Activated naive CD8-positive, alpha-beta T cell treated with anti-CD3 and anti-CD28 coated beads for 36 hours (primary cell): Measurements from ENCODE around the gene BARX2. TPM values are rescaled to one million over a fixed set of nuclear protein-coding genes. Genes with fewer than 3 reads are reported as not detected.

ENCODE experiments used
- DNase-seq: peaks from one replicate; pipeline ENCODE4 v3.0.0; 2021
- H3K27ac Mint-ChIP-seq: one replicate; pipeline ENCODE4 v1.8.0; 2022; ENCODE audit warnings: mild to moderate bottlenecking, moderate library complexity, mixed read lengths
- H3K27me3 Mint-ChIP-seq: one replicate; pipeline ENCODE4 v1.8.0; 2022; ENCODE audit warnings: mild to moderate bottlenecking, mixed read lengths
- H3K36me3 Mint-ChIP-seq: one replicate; pipeline ENCODE4 v1.8.0; 2021; ENCODE audit warnings: mild to moderate bottlenecking, mixed read lengths
- H3K4me1 Mint-ChIP-seq: one replicate; pipeline ENCODE4 v1.8.0; 2021; ENCODE audit warnings: mixed read lengths
- H3K4me3 Mint-ChIP-seq: one replicate; pipeline ENCODE4 v1.8.0; 2022; ENCODE audit warnings: mild to moderate bottlenecking, moderate library complexity, mixed read lengths
- H3K9me3 Mint-ChIP-seq: one replicate; pipeline ENCODE4 v1.8.0; 2022; ENCODE audit warnings: mixed read lengths
- total RNA-seq, 2 experiments: library from RNA; stranded (reverse); gene quantifications; one replicate each; pipeline ENCODE4 v1.2.3, GENCODE V29; 2021

BARX2 gene
- total RNA-seq, 2 experiments from 2014 or later, result 0.12 TPM; not detected in 1

- DNase-seq, result peak; percentile 8
- Mint-ChIP-seq H3K9me3 (no peaks in the 10 kb centered on the region), H3K27me3 (peaks cover 23% of the 10 kb centered on the region), H3K36me3 (no peaks in the 10 kb centered on the region), H3K4me1 (peaks cover 3% of the 10 kb centered on the region), H3K4me3 (no peak overlapping the region), H3K27ac (no peak overlapping the region)
Measured at GRCh38 chr11:129408865-129409444, 33.3 kb downstream of the BARX2 start.

- H3K27me3 Mint-ChIP-seq, result peaks cover 23% of the 10 kb centered on the region
- H3K4me3 Mint-ChIP-seq, result no peak overlapping the region
- peaks cover 3% of the 10 kb centered on the region for H3K4me1 Mint-ChIP-seq
- no peaks in the 10 kb centered on the region for H3K9me3 Mint-ChIP-seq
- DNase-seq, result no peak
- no peak overlapping the region for H3K27ac Mint-ChIP-seq
- H3K36me3 Mint-ChIP-seq, result no peaks in the 10 kb centered on the region
Measured at GRCh38 chr11:129410395-129410960, 34.8 kb downstream of the BARX2 start.

- DNase-seq, result no peak
- no peaks in the 10 kb centered on the region for H3K36me3 Mint-ChIP-seq
- peaks cover 3% of the 10 kb centered on the region for H3K4me1 Mint-ChIP-seq
- no peak overlapping the region for H3K4me3 Mint-ChIP-seq
- no peaks in the 10 kb centered on the region for H3K9me3 Mint-ChIP-seq
- H3K27me3 Mint-ChIP-seq, result peaks cover 14% of the 10 kb centered on the region
- H3K27ac Mint-ChIP-seq, result no peak overlapping the region
Measured at GRCh38 chr11:129412494-129412893, 36.8 kb downstream of the BARX2 start.

DNA sequence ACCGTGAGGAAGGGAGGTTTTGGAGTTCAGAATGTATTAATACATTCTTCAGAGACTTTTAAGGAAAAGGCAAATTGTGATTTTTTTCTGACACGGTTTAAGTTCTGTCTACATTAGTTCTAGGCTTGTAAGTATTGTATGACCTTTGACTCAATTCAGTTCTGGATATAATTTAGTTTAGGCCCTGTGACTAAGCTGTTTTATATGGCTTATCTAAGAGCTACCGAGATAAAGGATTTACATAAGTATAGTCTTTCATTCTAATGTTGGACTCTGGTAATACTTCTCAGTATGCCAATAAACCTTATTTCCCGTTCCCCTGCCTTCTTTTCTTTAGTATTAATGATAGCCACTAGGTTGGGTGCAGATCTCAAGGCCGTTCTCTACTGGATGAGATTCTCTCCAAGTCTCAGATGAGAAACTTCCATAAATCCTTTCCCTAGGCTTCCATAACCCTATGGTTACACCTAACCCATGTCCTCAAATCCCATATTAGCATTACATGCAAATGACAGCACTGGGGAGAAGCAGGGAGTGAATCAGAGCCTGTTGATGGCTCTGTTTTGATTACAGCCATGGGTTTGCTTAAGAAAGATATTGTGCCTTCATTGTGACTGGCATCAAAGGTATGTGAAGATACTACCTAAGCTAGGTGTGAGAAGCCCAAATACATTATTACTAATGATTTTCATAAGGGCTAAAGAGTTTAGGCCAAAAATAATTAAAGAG is 38.7 kb downstream of the BARX2 start:
- no peak overlapping the region for H3K4me3 Mint-ChIP-seq
- no peaks in the 10 kb centered on the region for H3K36me3 Mint-ChIP-seq
- H3K9me3 Mint-ChIP-seq, result no peaks in the 10 kb centered on the region
- peaks cover 8% of the 10 kb centered on the region for H3K27me3 Mint-ChIP-seq
- peaks cover 4% of the 10 kb centered on the region for H3K4me1 Mint-ChIP-seq
- no peak for DNase-seq
- H3K27ac Mint-ChIP-seq, result no peak overlapping the region

DNA sequence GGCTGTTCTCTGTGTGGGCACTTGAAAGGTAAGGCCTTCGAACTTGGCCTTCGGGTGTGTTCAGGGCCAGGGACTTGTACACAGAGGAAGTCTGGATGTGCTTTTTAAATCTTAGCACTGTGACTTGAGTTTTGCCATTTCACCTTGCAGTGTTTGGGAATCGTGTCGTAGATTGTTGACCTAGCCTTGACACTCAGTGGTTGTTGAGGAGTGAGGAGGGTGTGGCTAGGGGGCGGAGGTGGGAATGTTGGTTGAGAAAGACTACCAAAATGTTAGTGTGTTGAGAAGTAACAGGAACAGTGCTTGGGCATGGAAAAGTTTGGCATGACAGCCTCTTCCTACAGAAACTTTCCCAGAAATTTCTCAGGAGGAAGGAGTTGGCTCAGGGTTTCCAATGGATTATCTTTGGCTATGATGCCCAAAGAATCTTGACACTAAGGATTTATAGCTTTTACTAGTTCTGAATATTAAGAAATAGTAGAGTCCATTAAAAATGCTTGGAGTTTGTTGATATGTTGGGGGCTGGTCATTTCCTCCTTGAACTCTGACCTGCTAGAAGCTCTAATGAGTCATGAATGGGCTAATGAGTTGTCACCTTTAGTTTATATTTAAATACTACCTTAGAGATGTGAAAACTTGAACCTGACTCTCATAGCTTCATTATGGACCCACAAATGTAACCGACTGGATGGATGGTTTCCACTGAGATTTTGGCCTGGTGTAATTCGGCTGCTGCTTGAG is 40.6 kb downstream of the BARX2 start:
- DNase-seq, result no peak
- Mint-ChIP-seq H3K4me3 (no peak overlapping the region), H3K27ac (no peak overlapping the region), H3K36me3 (no peaks in the 10 kb centered on the region), H3K27me3 (no peaks in the 10 kb centered on the region), H3K9me3 (no peaks in the 10 kb centered on the region), H3K4me1 (peaks cover 4% of the 10 kb centered on the region)

GRCh38 chr11:129417458-129417857 is 41.8 kb downstream of the BARX2 start:
- Mint-ChIP-seq H3K36me3 (no peaks in the 10 kb centered on the region), H3K9me3 (no peaks in the 10 kb centered on the region), H3K27ac (no peak overlapping the region), H3K27me3 (no peaks in the 10 kb centered on the region), H3K4me1 (peaks cover 4% of the 10 kb centered on the region), H3K4me3 (no peak overlapping the region)
- DNase-seq, result no peak

GRCh38 chr11:129418039-129418438 is 42.4 kb downstream of the BARX2 start:
- no peaks in the 10 kb centered on the region for H3K27me3 Mint-ChIP-seq

DNA sequence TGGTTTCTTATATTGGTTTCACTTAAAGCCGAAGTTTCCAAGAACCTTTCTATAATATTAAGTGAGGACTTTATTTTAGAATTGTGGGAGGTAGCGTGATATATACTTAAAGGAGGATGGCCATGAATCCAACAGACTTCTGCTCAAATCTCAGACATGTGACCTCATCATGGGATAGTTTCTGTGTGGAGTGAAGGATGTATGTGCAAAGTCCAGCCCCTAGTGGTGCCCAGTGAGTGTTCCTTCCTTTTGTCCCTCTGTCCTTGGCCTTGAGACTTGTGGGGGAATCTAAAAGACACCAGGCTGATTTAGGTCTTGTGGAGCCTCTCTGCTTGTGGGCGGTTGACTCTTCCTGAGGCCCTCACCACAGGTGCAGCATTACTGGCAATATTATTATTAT is 43.7 kb downstream of the BARX2 start:
- Mint-ChIP-seq H3K4me3 (no peak overlapping the region), H3K4me1 (peaks cover 4% of the 10 kb centered on the region), H3K9me3 (no peaks in the 10 kb centered on the region), H3K36me3 (no peaks in the 10 kb centered on the region), H3K27ac (no peak overlapping the region), H3K27me3 (no peaks in the 10 kb centered on the region)
- DNase-seq, result no peak

More at GRCh38 chr11:129418039-129418438, 42.4 kb downstream of the BARX2 start:
- no peak for DNase-seq
- Mint-ChIP-seq H3K27ac (no peak overlapping the region), H3K4me1 (peaks cover 4% of the 10 kb centered on the region), H3K36me3 (no peaks in the 10 kb centered on the region), H3K9me3 (no peaks in the 10 kb centered on the region), H3K4me3 (no peak overlapping the region)

- Mint-ChIP-seq H3K36me3 (no peaks in the 10 kb centered on the region), H3K27ac (no peak overlapping the region), H3K27me3 (peaks cover 13% of the 10 kb centered on the region), H3K4me1 (no peaks in the 10 kb centered on the region), H3K4me3 (no peak overlapping the region), H3K9me3 (no peaks in the 10 kb centered on the region)
- no peak for DNase-seq
Measured at GRCh38 chr11:129423426-129423825, 47.8 kb downstream of the BARX2 start.

DNA sequence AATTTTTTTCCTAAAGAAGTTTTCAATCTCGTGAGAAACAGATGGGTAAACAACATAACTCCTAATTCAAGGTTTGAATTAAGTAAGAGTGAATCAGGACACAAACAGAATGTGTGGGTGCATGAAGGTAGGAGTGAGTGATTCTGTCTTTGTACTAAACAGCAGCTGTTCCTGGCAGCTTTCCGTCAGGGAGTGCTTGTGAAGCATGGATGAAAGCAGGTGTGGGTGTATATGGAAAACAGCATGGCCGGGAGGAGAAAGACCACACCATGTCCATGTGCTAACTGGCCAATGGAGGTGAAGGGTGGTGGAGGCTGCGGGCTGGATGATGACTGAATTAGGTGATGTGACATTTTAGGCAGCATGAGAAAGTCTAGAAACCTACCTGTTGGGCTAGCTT is 49.6 kb downstream of the BARX2 start:
- DNase-seq, result no peak
- no peaks in the 10 kb centered on the region for H3K36me3 Mint-ChIP-seq
- no peaks in the 10 kb centered on the region for H3K9me3 Mint-ChIP-seq
- H3K4me1 Mint-ChIP-seq, result no peaks in the 10 kb centered on the region
- peaks cover 16% of the 10 kb centered on the region for H3K27me3 Mint-ChIP-seq
- no peak overlapping the region for H3K4me3 Mint-ChIP-seq
- H3K27ac Mint-ChIP-seq, result no peak overlapping the region

DNA sequence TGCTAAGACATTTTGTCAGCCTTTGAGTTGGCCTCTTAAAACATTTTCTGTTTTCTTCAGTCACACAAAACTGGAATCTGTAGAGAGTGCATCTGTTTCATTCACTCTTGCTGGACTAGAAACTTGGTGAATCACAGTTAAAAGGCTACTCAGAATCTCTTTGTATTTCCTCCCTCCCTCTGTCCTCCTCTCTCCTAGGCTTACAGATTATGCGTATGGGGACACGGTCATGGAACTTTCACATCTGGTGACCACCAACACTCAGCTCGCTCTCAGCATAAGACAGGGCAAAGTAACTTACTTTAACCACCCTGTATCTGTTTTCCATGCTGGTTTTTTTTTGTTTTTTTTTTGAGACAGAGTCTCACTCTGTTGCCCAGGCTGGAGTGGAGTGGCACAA is 50.4 kb downstream of the BARX2 start:
- no peak overlapping the region for H3K27ac Mint-ChIP-seq
- no peak overlapping the region for H3K4me3 Mint-ChIP-seq
- H3K4me1 Mint-ChIP-seq, result no peaks in the 10 kb centered on the region
- peaks cover 16% of the 10 kb centered on the region for H3K27me3 Mint-ChIP-seq
- no peak for DNase-seq
- H3K9me3 Mint-ChIP-seq, result no peaks in the 10 kb centered on the region
- H3K36me3 Mint-ChIP-seq, result no peaks in the 10 kb centered on the region

DNA sequence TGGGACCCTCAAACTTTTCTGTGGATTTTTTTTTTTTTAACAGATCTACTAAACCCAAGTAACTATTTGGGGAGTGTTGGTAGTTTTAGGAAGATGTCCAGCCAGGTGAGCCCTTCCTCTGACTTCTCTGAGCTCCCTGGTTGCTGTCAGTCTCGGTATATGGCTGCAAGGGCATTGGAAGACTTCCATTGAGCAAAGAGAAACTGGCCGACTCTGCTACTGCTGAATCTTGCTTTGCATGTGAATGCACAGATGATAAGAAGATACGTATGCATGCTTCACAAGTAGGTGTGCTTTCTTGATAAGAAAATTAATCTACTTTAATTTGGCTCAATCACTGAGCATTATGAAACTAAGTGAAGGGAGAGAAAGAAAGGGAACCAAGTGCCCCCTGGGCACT is 51.1 kb downstream of the BARX2 start:
- Mint-ChIP-seq H3K27ac (no peak overlapping the region), H3K9me3 (no peaks in the 10 kb centered on the region), H3K4me3 (peak overlapping the region; percentile 9), H3K36me3 (no peaks in the 10 kb centered on the region), H3K4me1 (no peaks in the 10 kb centered on the region), H3K27me3 (peaks cover 16% of the 10 kb centered on the region)
- DNase-seq, result no peak

DNA sequence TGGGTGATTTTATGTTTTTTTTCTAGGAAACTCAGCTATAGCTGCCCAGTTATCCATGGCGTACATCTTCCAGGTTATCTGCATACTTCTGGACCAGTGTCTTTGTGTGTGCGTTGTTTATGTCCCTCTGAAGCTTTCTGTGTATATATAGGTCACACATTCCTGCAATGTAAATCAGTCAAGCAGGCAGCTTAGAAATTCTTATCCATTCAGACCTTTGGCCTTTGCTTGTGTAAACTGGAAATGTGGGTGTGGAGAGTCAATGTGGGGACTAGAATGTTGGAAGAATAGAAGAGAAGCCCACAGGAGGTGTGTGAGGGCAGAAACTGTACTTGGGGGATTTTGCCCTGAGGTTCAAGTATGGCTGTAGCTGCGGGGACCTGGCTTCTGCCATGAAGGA is 51.7 kb downstream of the BARX2 start:
- no peak for DNase-seq
- Mint-ChIP-seq H3K27me3 (peaks cover 16% of the 10 kb centered on the region), H3K27ac (no peak overlapping the region), H3K4me1 (no peaks in the 10 kb centered on the region), H3K9me3 (no peaks in the 10 kb centered on the region), H3K36me3 (no peaks in the 10 kb centered on the region), H3K4me3 (no peak overlapping the region)

GRCh38 chr11:129427816-129428406 is 52.3 kb downstream of the BARX2 start:
- Mint-ChIP-seq H3K9me3 (no peaks in the 10 kb centered on the region), H3K36me3 (no peaks in the 10 kb centered on the region), H3K27me3 (peaks cover 16% of the 10 kb centered on the region), H3K27ac (no peak overlapping the region), H3K4me3 (no peak overlapping the region), H3K4me1 (no peaks in the 10 kb centered on the region)
- no peak for DNase-seq

DNA sequence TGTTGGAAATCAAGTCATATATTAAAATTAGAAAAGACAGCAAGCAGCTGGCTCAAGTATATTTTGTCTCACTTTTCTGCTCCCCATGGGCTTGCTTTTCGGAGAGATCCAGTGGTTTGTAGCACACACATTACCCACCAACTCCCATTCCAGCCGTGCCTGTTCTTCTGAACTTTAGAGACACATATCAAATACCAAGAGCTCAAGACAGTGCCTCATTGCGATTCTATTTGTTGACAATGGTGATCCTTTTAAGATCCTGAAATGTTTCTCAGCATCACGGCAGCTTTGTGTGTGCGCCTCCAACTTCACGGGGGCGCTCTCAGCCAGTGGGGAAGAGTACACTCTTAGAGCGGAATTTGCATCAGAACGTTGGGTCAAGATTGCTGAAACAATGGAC is 52.9 kb downstream of the BARX2 start:
- no peak overlapping the region for H3K27ac Mint-ChIP-seq
- H3K4me1 Mint-ChIP-seq, result no peaks in the 10 kb centered on the region
- peaks cover 16% of the 10 kb centered on the region for H3K27me3 Mint-ChIP-seq

More for the DNA sequence above, 52.9 kb downstream of the BARX2 start:
- no peaks in the 10 kb centered on the region for H3K9me3 Mint-ChIP-seq
- no peak for DNase-seq
- H3K4me3 Mint-ChIP-seq, result no peak overlapping the region
- no peaks in the 10 kb centered on the region for H3K36me3 Mint-ChIP-seq
